Hair follicle dermal papilla cell (primary cell): ENCODE results near the gene SKA3. TPM values are rescaled to one million over a fixed set of nuclear protein-coding genes. Genes with fewer than 3 reads are reported as not detected.

Source experiments
- small RNA-seq: library from RNA; depleted of rRNA; stranded (forward); fragments of <200 nt; gene quantifications from one replicate; pipeline ENCODE3, GENCODE V24; 2012
- total RNA-seq: library from RNA; depleted of rRNA; stranded (reverse); fragments of >200 nt; gene quantifications from 2 replicates; pipeline ENCODE4 v1.2.3, GENCODE V29; 2012

Gene SKA3
- 15.3 and 18.2 TPM in 2 replicates for total RNA-seq

GRCh38 chr13:21176215-21176981 is at the start of gene SKA3, which contains the start of gene MRPL57:
Gene SKA3 (minus strand): TSS chr13:21176552. CDS start chr13:21176477, 75 bp downstream.
Gene MRPL57 (plus strand): TSS chr13:21176658. CDS start chr13:21176917, 259 bp downstream.

Small RNAs within 50 kb of the gene (small RNA-seq; reads per million reads assigned to genes)
- not detected for gene AL158032.1
- gene RF00086 = not detected
- not detected for gene RF02116

Other genes starting within 250 kb of the SKA3 start
- 43.8 and 53.4 TPM in 2 replicates for gene LATS2, start 115.0 kb downstream of the SKA3 start, total RNA-seq
- gene SAP18, start 36.4 kb downstream of the SKA3 start, total RNA-seq = 22.4 and 23.1 TPM in 2 replicates
- 8.0 and 12.3 TPM in 2 replicates for gene MRPL57, start 106 bp upstream of the SKA3 start, total RNA-seq